Neuronal stem cell (in vitro differentiated cells): ENCODE data around the gene SHISAL1.

Experiments used
- DNase-seq: peaks from one replicate; pipeline ENCODE4 v3.0.0-alpha.2; 2013; ENCODE audit warnings: low spot score
- H2AFZ ChIP-seq: one replicate; pipeline ENCODE4 v1.6.1; 2013; ENCODE audit warnings: mild to moderate bottlenecking, low read length, inconsistent platforms
- H2AK5ac ChIP-seq: 2 replicates; pipeline ENCODE4 v1.6.1; 2013; ENCODE audit warnings: low read depth, mild to moderate bottlenecking, inconsistent platforms, low read length, moderate library complexity, mixed read lengths
- H2BK120ac ChIP-seq: 2 replicates; pipeline ENCODE4 v1.6.1; 2013; ENCODE audit warnings: low read depth, mild to moderate bottlenecking, inconsistent platforms, low read length, moderate library complexity, mixed read lengths
- H2BK12ac ChIP-seq: one replicate; pipeline ENCODE4 v1.6.1; 2013; ENCODE audit warnings: low read length, inconsistent platforms
- H2BK15ac ChIP-seq: 2 replicates; pipeline ENCODE4 v1.6.1; 2013; ENCODE audit warnings: mild to moderate bottlenecking, low read length, inconsistent platforms, mixed read lengths
- H2BK5ac ChIP-seq: one replicate; pipeline ENCODE4 v1.6.1; 2013; ENCODE audit warnings: inconsistent platforms, mild to moderate bottlenecking, low read length, moderate library complexity
- H3K14ac ChIP-seq: one replicate; pipeline ENCODE4 v1.6.1; 2013; ENCODE audit warnings: low read length, inconsistent platforms
- H3K18ac ChIP-seq: 2 replicates; pipeline ENCODE4 v1.6.1; 2013; ENCODE audit warnings: low read length, inconsistent platforms
- H3K23ac ChIP-seq: 2 replicates; pipeline ENCODE4 v1.6.1; 2013; ENCODE audit warnings: low read depth, mild to moderate bottlenecking, mixed read lengths, low read length, inconsistent platforms; ENCODE audit not compliant: poor library complexity
- H3K27ac ChIP-seq: replicated peaks from 3 replicates; pipeline ENCODE4 v1.5.1; 2013; ENCODE audit warnings: low read length, inconsistent platforms
- H3K27me3 ChIP-seq, 3 experiments: 2 replicates each; pipeline ENCODE4 v1.6.1; 2013; ENCODE audit warnings: low read length in 3 of 3, mild to moderate bottlenecking in 2 of 3, inconsistent platforms in 1 of 3, low read depth in 1 of 3, mixed read lengths in 1 of 3, moderate library complexity in 1 of 3; ENCODE audit not compliant: control insufficient read depth in 3 of 3, insufficient read depth in 3 of 3
- H3K36me3 ChIP-seq, 2 donors: replicated peaks in 1 of 2; 2 replicates each; pipeline ENCODE4 v1.6.1; 2013; ENCODE audit warnings: low read length in 2 of 2; ENCODE audit not compliant: control insufficient read depth in 2 of 2, insufficient read depth in 2 of 2
- H3K4ac ChIP-seq: 2 replicates; pipeline ENCODE4 v1.6.1; 2013; ENCODE audit warnings: inconsistent platforms, mild to moderate bottlenecking, low read length, moderate library complexity
- H3K4me1 ChIP-seq, 2 donors: 1 replicate in 1 of 2; 2 replicates in 1 of 2; pipeline ENCODE4 v1.6.1; 2013; ENCODE audit warnings: low read length in 2 of 2, low read depth in 1 of 2; ENCODE audit not compliant: control insufficient read depth in 2 of 2, insufficient read depth in 1 of 2
- H3K4me2 ChIP-seq: one replicate; pipeline ENCODE4 v1.6.1; 2013; ENCODE audit warnings: mild to moderate bottlenecking, low read length, inconsistent platforms; ENCODE audit not compliant: insufficient read depth, poor library complexity, severe bottlenecking
- H3K4me3 ChIP-seq, 2 donors: 2 replicates each; pipeline ENCODE4 v1.5.1; 2013; ENCODE audit warnings: low read length in 2 of 2, mild to moderate bottlenecking in 2 of 2, inconsistent platforms in 1 of 2, moderate library complexity in 1 of 2
- H3K79me1 ChIP-seq: one replicate; pipeline ENCODE4 v1.6.1; 2013; ENCODE audit warnings: low read depth, mild to moderate bottlenecking, inconsistent platforms, low read length, moderate library complexity
- H3K9ac ChIP-seq: one replicate; pipeline ENCODE4 v1.6.1; 2013; ENCODE audit warnings: mild to moderate bottlenecking, low read depth, low read length, inconsistent platforms; ENCODE audit not compliant: poor library complexity
- H3K9me3 ChIP-seq, 2 donors: replicated peaks in 1 of 2; 2 replicates each; pipeline versions ENCODE3 to v1.6.1; 2013; ENCODE audit warnings: low read length in 2 of 2, mild to moderate bottlenecking in 2 of 2, inconsistent platforms in 1 of 2, low read depth in 1 of 2, mixed read lengths in 1 of 2, moderate library complexity in 1 of 2; ENCODE audit not compliant: control insufficient read depth in 2 of 2, insufficient read depth in 1 of 2
- H4K8ac ChIP-seq: one replicate; pipeline ENCODE4 v1.6.1; 2013; ENCODE audit warnings: low read depth, mild to moderate bottlenecking, inconsistent platforms, low read length, moderate library complexity
- H4K91ac ChIP-seq: one replicate; pipeline ENCODE4 v1.6.1; 2013; ENCODE audit warnings: low read length, low read depth, mild to moderate bottlenecking, inconsistent platforms; ENCODE audit not compliant: poor library complexity
- WGBS, 2 donors: extraction: QIAGEN DNeasy Blood & Tissue Kit; methylation state at CpG; one replicate each; pipeline ENCODE4 v1.1.7; 2013; ENCODE audit warnings: missing lambda C conversion rate in 2 of 2, mixed read lengths in 1 of 2; ENCODE audit not compliant: insufficient read length in 2 of 2, insufficient replicate concordance in 1 of 2; ENCODE audit errors: extremely low coverage in 2 of 2; 5-methylcytosine and 5-hydroxymethylcytosine counted together

Gene SHISAL1

GRCh38 chr22:44271010-44271500, 41.7 kb downstream of the SHISAL1 start:
- no peaks in the 10 kb centered on the region for H3K36me3 ChIP-seq
- no peak for DNase-seq

DNA sequence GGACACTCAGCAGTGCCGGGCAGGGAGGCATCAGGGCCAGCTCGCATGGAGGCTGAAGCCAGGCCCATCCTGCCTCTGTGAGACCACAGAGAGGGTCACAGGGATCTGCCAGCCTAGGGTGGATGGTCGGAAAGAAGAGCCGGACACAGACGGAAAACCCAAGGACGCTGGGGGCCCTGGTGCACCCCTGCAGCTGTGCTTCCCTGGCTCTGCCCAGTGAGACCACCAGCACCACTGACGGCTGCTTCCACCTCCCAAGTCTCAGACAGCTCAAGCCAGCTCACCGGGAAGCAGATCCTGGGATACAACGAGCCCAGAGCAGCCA, 42.2 kb downstream of the SHISAL1 start:
- no peaks in the 10 kb centered on the region for H3K27me3 ChIP-seq
- no peak overlapping the region for H3K4me3 ChIP-seq
- H3K4ac ChIP-seq, result no peak overlapping the region
- DNase-seq, result no peak
- no peaks in the 10 kb centered on the region for H3K9me3 ChIP-seq
- no peak overlapping the region for H2BK120ac ChIP-seq
- H2AK5ac ChIP-seq, result peak overlapping the region; percentile 18
- peaks cover 15 to 16% of the 10 kb centered on the region in 2 donors for H3K4me1 ChIP-seq
- H2BK15ac ChIP-seq, result no peak overlapping the region
- WGBS, 2 donors, result no CpG with 5 or more reads among the region's 9 CpGs
- H4K8ac ChIP-seq, result no peak overlapping the region
- peak overlapping the region; percentile 69 for H3K18ac ChIP-seq
- H2AFZ ChIP-seq, result no peak overlapping the region
- no peaks in the 10 kb centered on the region for H3K79me1 ChIP-seq
- no peak overlapping the region for H4K91ac ChIP-seq
- no peak overlapping the region for H3K14ac ChIP-seq
- H2BK5ac ChIP-seq, result no peak overlapping the region
- no peak overlapping the region for H3K27ac ChIP-seq
- H3K36me3 ChIP-seq, result no peaks in the 10 kb centered on the region
- H3K23ac ChIP-seq, result peak overlapping the region; percentile 20
- peak overlapping the region; percentile 17 for H2BK12ac ChIP-seq
- H3K9ac ChIP-seq, result no peak overlapping the region
- H3K4me2 ChIP-seq, result no peak overlapping the region

More at GRCh38 chr22:44271010-44271500, 41.7 kb downstream of the SHISAL1 start:
- Histone ChIP-seq H2AFZ (no peak overlapping the region), H3K14ac (no peak overlapping the region), H3K4me1 (peaks cover 19 to 21% of the 10 kb centered on the region in 2 donors), H2BK15ac (peak overlapping the region; percentile 9), H3K4me2 (no peak overlapping the region), H3K27ac (peak overlapping the region; percentile 43), H2BK120ac (no peak overlapping the region), H2AK5ac (peak overlapping the region; percentile 0), H2BK12ac (no peak overlapping the region), H4K8ac (no peak overlapping the region), H3K4ac (no peak overlapping the region), H4K91ac (no peak overlapping the region), H3K27me3 (no peaks in the 10 kb centered on the region), H3K9ac (no peak overlapping the region), H3K23ac (no peak overlapping the region), H3K4me3 (peak overlapping the region in 1 of 2 donors; percentile 10), H2BK5ac (no peak overlapping the region), H3K79me1 (no peaks in the 10 kb centered on the region), H3K18ac (peak overlapping the region; percentile 84), H3K9me3 (no peaks in the 10 kb centered on the region)

GRCh38 chr22:44269757-44270555, 42.8 kb downstream of the SHISAL1 start:
- peaks cover 15 to 16% of the 10 kb centered on the region in 2 donors for H3K4me1 ChIP-seq
- H2BK12ac ChIP-seq, result peak overlapping the region; percentile 34
- H3K27me3 ChIP-seq, result no peaks in the 10 kb centered on the region
- H3K18ac ChIP-seq, result peak overlapping the region; percentile 40
- H3K27ac ChIP-seq, result no peak overlapping the region
- H2AK5ac ChIP-seq, result peak overlapping the region; percentile 68
- H3K79me1 ChIP-seq, result no peaks in the 10 kb centered on the region
- H3K36me3 ChIP-seq, result no peaks in the 10 kb centered on the region
- no peak overlapping the region for H2BK15ac ChIP-seq
- no peak overlapping the region for H2BK120ac ChIP-seq
- peak overlapping the region; percentile 11 for H4K91ac ChIP-seq
- no peak overlapping the region for H3K9ac ChIP-seq
- H2AFZ ChIP-seq, result no peak overlapping the region
- H3K9me3 ChIP-seq, result no peaks in the 10 kb centered on the region
- H3K14ac ChIP-seq, result no peak overlapping the region
- H4K8ac ChIP-seq, result no peak overlapping the region
- no peak overlapping the region for H2BK5ac ChIP-seq
- DNase-seq, result no peak
- H3K23ac ChIP-seq, result peak overlapping the region; percentile 20
- no peak overlapping the region for H3K4me3 ChIP-seq
- H3K4ac ChIP-seq, result no peak overlapping the region
- no CpG with 5 or more reads among the region's 17 CpGs for WGBS, 2 donors
- no peak overlapping the region for H3K4me2 ChIP-seq

DNA sequence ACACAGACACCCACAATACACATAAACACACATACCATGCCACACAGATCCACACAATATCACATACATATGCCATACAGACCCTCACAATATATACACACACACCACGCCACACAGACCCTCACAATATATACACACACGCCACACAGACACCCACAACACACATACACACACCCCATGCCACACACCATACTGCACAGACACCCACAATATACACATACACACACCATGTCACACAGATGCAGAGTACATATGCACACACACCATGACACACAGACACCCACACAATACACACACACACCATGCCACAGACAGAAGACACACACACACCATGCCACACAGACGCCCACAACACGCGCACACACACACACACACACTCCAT, 43.6 kb downstream of the SHISAL1 start:
- Histone ChIP-seq H3K36me3 (no peaks in the 10 kb centered on the region), H3K79me1 (no peaks in the 10 kb centered on the region), H4K91ac (peak overlapping the region; percentile 33), H2BK120ac (no peak overlapping the region), H3K27me3 (no peaks in the 10 kb centered on the region), H2AK5ac (peak overlapping the region; percentile 5), H3K4me1 (peaks cover 15 to 16% of the 10 kb centered on the region in 2 donors), H3K23ac (peak overlapping the region; percentile 57), H4K8ac (peak overlapping the region; percentile 94), H2BK15ac (peak overlapping the region; percentile 64), H3K18ac (peak overlapping the region; percentile 50), H2BK12ac (peak overlapping the region; percentile 8), H3K4me3 (peak overlapping the region in 1 of 2 donors; percentile 3), H3K27ac (no peak overlapping the region), H3K4me2 (no peak overlapping the region), H3K9me3 (no peaks in the 10 kb centered on the region), H3K14ac (peak overlapping the region; percentile 12), H2BK5ac (no peak overlapping the region), H3K4ac (no peak overlapping the region), H3K9ac (no peak overlapping the region), H2AFZ (no peak overlapping the region)
- no peak for DNase-seq
- WGBS, 2 donors, result 100% methylated on average over 2 of the region's 5 CpGs; no CpG with 5 or more reads in 1 of the 2 donors
